ENCODE measurements around the gene CCDC185.

Gene CCDC185

GRCh38 chr1:223410036-223410435, 16.8 kb downstream of the CCDC185 start:
- Histone ChIP-seq H3K4me3 (no peak overlapping the region), H3K27ac (no peak overlapping the region)
- TF ChIP-seq CTCF (IDR thresholded peaks at IDR 0.05): no peak
- DNase-seq (ENCODE audit: low spot score): no peak

- Histone ChIP-seq H3K4me3 (no peak overlapping the region), H3K27ac (no peak overlapping the region)
- no peak for DNase-seq (ENCODE audit: low spot score)
- TF ChIP-seq CTCF (IDR thresholded peaks at IDR 0.05): no peak
Measured at GRCh38 chr1:223411309-223411708, 18.1 kb downstream of the CCDC185 start.

- no peak for DNase-seq (ENCODE audit: low spot score)
- no peak overlapping the region for H3K27ac ChIP-seq
- TF ChIP-seq CTCF (IDR thresholded peaks at IDR 0.05): no peak
- no peak overlapping the region for H3K4me3 ChIP-seq
Measured at GRCh38 chr1:223411710-223412109, 18.5 kb downstream of the CCDC185 start.

- H3K27ac ChIP-seq: no peak overlapping the region
Measured at GRCh38 chr1:223413216-223413615, 20.0 kb downstream of the CCDC185 start.

GRCh38 chr1:223417444-223417843, 24.2 kb downstream of the CCDC185 start:
- no peak overlapping the region for H3K4me3 ChIP-seq
- no peak overlapping the region for H3K27ac ChIP-seq
- no peak for TF ChIP-seq CTCF (IDR thresholded peaks at IDR 0.05)
- no peak for DNase-seq (ENCODE audit: low spot score)

More at GRCh38 chr1:223413216-223413615, 20.0 kb downstream of the CCDC185 start:
- DNase-seq (ENCODE audit: low spot score): no peak
- H3K4me3 ChIP-seq: no peak overlapping the region
- TF ChIP-seq CTCF (IDR thresholded peaks at IDR 0.05): no peak

GRCh38 chr1:223417903-223418663, 24.9 kb downstream of the CCDC185 start:
- H3K27ac ChIP-seq: no peak overlapping the region

More at GRCh38 chr1:223417903-223418663, 24.9 kb downstream of the CCDC185 start:
- no peak for TF ChIP-seq CTCF (IDR thresholded peaks at IDR 0.05)
- DNase-seq (ENCODE audit: low spot score): no peak
- no peak overlapping the region for H3K4me3 ChIP-seq
